ENCODE results near the gene SORT1. TPM values are rescaled to one million over a fixed set of nuclear protein-coding genes. Genes with fewer than 3 reads are reported as not detected.

The SORT1 gene
- total RNA-seq, 2 donors from 2014 or later = 44.9 to 46.2 TPM

DNA sequence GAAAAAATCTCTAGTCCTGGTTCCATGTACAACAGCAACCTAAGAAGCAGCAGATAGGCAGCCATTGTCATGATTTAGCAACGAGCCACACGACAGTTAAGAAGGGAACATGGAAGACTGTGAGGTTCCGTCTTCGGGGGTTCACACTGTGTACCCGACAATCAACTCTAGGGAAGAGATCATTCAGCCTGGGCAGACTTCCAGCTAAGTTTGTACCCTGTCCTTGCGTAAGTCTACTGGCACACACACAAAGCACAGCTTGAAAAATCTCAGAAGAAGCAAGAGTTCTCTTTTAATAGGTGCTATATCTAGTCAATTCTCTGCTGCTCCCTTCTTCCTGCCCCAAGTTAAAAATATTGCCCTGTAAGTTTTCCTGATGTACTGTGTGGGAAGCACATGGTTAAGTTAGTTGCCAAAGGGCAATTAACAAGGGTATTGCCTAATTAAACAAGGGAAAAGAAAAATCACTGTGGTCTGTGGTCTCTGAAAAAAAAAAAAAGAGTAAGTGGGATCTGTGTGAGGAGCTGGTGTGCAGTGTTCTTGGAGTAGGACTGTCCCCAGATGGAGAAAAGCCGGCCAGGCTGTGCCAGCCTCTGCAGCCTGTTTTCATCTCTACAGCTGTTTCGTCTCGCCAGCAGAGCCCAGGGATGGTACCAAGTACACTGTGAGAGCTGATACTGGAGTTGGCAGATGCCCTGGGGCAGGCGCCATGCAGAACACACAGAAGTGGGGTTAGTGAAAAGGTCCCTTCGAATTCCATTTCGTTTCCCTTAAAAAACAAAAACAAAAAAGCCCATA is 84.5 kb downstream of the SORT1 start:
- no peaks in the 10 kb centered on the region for H3K27me3 ChIP-seq (ENCODE audit: control insufficient read depth, insufficient read depth, low read length, poor library complexity, severe bottlenecking)

DNA sequence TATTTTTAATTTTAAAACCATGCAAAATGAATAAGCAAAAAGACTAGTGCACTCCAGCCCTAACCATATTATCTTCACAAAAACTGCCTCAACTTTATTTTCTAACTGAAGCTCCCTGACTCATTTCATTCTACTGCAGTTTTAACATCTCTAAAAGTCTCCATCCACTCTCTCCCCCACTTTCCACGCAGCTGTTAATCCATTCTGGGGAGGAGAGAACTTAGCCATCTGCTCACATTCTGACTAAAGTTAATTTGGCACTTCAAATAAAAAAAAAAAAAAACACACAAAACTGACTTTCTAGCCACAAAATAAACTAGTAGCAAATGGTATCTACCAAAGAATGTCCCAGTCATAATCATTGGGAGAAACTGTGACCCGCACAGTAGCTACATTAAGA is 85.5 kb downstream of the SORT1 start:
- no peak overlapping the region for H3K4me3 ChIP-seq (ENCODE audit: low read length)
- H3K4me3 Mint-ChIP-seq = no peak overlapping the region
- H3K36me3 ChIP-seq (ENCODE audit: control insufficient read depth, insufficient read depth, low read length) = peaks cover 37% of the 10 kb centered on the region
- TF ChIP-seq, protein P1, sequence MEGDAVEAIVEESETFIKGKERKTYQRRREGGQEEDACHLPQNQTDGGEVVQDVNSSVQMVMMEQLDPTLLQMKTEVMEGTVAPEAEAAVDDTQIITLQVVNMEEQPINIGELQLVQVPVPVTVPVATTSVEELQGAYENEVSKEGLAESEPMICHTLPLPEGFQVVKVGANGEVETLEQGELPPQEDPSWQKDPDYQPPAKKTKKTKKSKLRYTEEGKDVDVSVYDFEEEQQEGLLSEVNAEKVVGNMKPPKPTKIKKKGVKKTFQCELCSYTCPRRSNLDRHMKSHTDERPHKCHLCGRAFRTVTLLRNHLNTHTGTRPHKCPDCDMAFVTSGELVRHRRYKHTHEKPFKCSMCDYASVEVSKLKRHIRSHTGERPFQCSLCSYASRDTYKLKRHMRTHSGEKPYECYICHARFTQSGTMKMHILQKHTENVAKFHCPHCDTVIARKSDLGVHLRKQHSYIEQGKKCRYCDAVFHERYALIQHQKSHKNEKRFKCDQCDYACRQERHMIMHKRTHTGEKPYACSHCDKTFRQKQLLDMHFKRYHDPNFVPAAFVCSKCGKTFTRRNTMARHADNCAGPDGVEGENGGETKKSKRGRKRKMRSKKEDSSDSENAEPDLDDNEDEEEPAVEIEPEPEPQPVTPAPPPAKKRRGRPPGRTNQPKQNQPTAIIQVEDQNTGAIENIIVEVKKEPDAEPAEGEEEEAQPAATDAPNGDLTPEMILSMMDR (conservative IDR thresholded peaks at IDR 0.05) = no peak
- no peak for DNase-seq
- no peaks in the 10 kb centered on the region for H3K27me3 Mint-ChIP-seq (ENCODE audit: insufficient read depth)
- no peak overlapping the region for H3K27ac Mint-ChIP-seq
- WGBS, 2 experiments (ENCODE audit: insufficient coverage in 1 of 2, insufficient read length in 1 of 2) = 96 to 100% methylated on average over 1 to 2 of the region's 2 CpGs
- H3K27ac ChIP-seq (ENCODE audit: low read depth, low read length) = no peak overlapping the region
- no peaks in the 10 kb centered on the region for H3K9me3 ChIP-seq (ENCODE audit: control insufficient read depth, low read length)
- H3K9me3 Mint-ChIP-seq = no peaks in the 10 kb centered on the region
- H3K36me3 Mint-ChIP-seq (ENCODE audit: low read depth) = peaks cover 42% of the 10 kb centered on the region
- no peaks in the 10 kb centered on the region for H3K27me3 ChIP-seq (ENCODE audit: control insufficient read depth, insufficient read depth, low read length, poor library complexity, severe bottlenecking)
- H3K4me1 ChIP-seq (ENCODE audit: control insufficient read depth, insufficient read depth, low read length) = peaks cover 4% of the 10 kb centered on the region
- peaks cover 7% of the 10 kb centered on the region for H3K4me1 Mint-ChIP-seq
- no peak overlapping the region for H3K9ac ChIP-seq (ENCODE audit: extremely low read depth, low read length, poor library complexity, severe bottlenecking)

More for the DNA sequence above, 84.5 kb downstream of the SORT1 start:
- WGBS, 2 experiments (ENCODE audit: insufficient coverage in 1 of 2, insufficient read length in 1 of 2) = 92 to 97% methylated on average over 5 to 12 of the region's 12 CpGs
- Mint-ChIP-seq H3K4me1 (no peaks in the 10 kb centered on the region), H3K9me3 (no peaks in the 10 kb centered on the region), H3K27ac (no peak overlapping the region), H3K4me3 (no peak overlapping the region), H3K27me3 (ENCODE audit: insufficient read depth) (no peaks in the 10 kb centered on the region), H3K36me3 (ENCODE audit: low read depth) (peaks cover 48% of the 10 kb centered on the region)
- Histone ChIP-seq H3K4me3 (ENCODE audit: low read length) (no peak overlapping the region), H3K27ac (ENCODE audit: low read depth, low read length) (no peak overlapping the region), H3K4me1 (ENCODE audit: control insufficient read depth, insufficient read depth, low read length) (peaks cover 2% of the 10 kb centered on the region), H3K9ac (ENCODE audit: extremely low read depth, low read length, poor library complexity, severe bottlenecking) (no peak overlapping the region), H3K9me3 (ENCODE audit: control insufficient read depth, low read length) (no peaks in the 10 kb centered on the region), H3K36me3 (ENCODE audit: control insufficient read depth, insufficient read depth, low read length) (peaks cover 44% of the 10 kb centered on the region)
- TF ChIP-seq, protein P1 (conservative IDR thresholded peaks at IDR 0.05) = no peak
- DNase-seq = peak; percentile 30

DNA sequence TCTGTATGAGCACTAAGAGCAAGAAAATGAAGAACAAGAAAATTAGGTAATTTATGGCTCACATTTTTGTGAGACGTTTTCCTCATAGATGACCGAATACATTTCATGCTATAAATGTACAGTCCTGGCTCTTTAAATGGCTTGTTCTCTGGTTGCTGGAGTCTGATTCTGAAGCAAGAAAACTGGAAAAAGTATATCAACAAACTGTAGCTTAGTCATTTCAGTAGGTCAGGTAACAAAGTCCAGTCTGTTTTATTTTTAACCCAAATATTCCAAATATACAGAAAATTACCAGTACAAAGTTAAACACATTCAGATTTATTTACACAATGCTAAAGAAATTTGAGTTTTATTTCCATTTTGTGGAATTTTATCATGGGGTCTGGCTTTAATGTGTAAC is 88.4 kb downstream of the SORT1 start:
- 93 to 97% methylated on average over 2 of the region's 2 CpGs for WGBS, 2 experiments (ENCODE audit: insufficient coverage in 1 of 2, insufficient read length in 1 of 2)

More for the DNA sequence above, 88.4 kb downstream of the SORT1 start:
- Histone ChIP-seq H3K36me3 (ENCODE audit: control insufficient read depth, insufficient read depth, low read length) (peaks cover 18% of the 10 kb centered on the region), H3K4me1 (ENCODE audit: control insufficient read depth, insufficient read depth, low read length) (peaks cover 11% of the 10 kb centered on the region), H3K27me3 (ENCODE audit: control insufficient read depth, insufficient read depth, low read length, poor library complexity, severe bottlenecking) (peaks cover 11% of the 10 kb centered on the region), H3K9me3 (ENCODE audit: control insufficient read depth, low read length) (no peaks in the 10 kb centered on the region), H3K27ac (ENCODE audit: low read depth, low read length) (no peak overlapping the region), H3K4me3 (ENCODE audit: low read length) (no peak overlapping the region), H3K9ac (ENCODE audit: extremely low read depth, low read length, poor library complexity, severe bottlenecking) (no peak overlapping the region)
- no peaks in the 10 kb centered on the region for H3K9me3 Mint-ChIP-seq
- H3K4me1 Mint-ChIP-seq = peaks cover 24% of the 10 kb centered on the region
- peaks cover 19% of the 10 kb centered on the region for H3K36me3 Mint-ChIP-seq (ENCODE audit: low read depth)
- no peak overlapping the region for H3K27ac Mint-ChIP-seq
- DNase-seq = no peak
- no peak overlapping the region for H3K4me3 Mint-ChIP-seq
- H3K27me3 Mint-ChIP-seq (ENCODE audit: insufficient read depth) = peaks cover 3% of the 10 kb centered on the region
- TF ChIP-seq, protein P1 (conservative IDR thresholded peaks at IDR 0.05) = no peak

All from endodermal cell (in vitro differentiated cells).